ENCODE measurements around the gene MRPS18A. TPM values are rescaled to one million over a fixed set of nuclear protein-coding genes. Genes with fewer than 3 reads are reported as not detected.

MRPS18A gene
- total and polyA plus RNA-seq, 2 of the 8 experiments (the other 6 are each of a cell fraction or from before 2014, with no cell fraction given) = 48.3 to 121 TPM

- DNase-seq (ENCODE audit: low read depth in 1 of 2, low spot score in 2 of 2) = no peak
- Histone ChIP-seq H3K18ac (ENCODE audit: extremely low read depth, low read length) (no peak overlapping the region), H2AFZ (ENCODE audit: low read length) (no peak overlapping the region), H3K4me3 (ENCODE audit: extremely low read depth in 1 of 4, insufficient read depth in 2 of 4, low read depth in 3 of 4, low read length in 4 of 4) (no peak overlapping the region), H3K4me2 (ENCODE audit: insufficient read depth in 1 of 2, low read depth in 2 of 2, low read length in 2 of 2) (no peak overlapping the region), H3K9ac (replicated peaks in 1 of 4; ENCODE audit: extremely low read depth in 1 of 4, low read depth in 3 of 4, low read length in 3 of 4) (no peak overlapping the region), H4K8ac (ENCODE audit: extremely low read depth, insufficient read depth, low read length) (no peak overlapping the region), H3K4ac (replicated peaks; ENCODE audit: insufficient read length, low read depth, low read length) (no peak overlapping the region), H2BK15ac (ENCODE audit: low read length) (no peak overlapping the region), H3K14ac (ENCODE audit: insufficient read length) (no peak overlapping the region), H3K79me2 (ENCODE audit: control insufficient read depth in 1 of 2, insufficient read depth in 2 of 2, low read length in 2 of 2) (no peaks in the 10 kb centered on the region), H2BK5ac (ENCODE audit: low read depth, low read length) (no peak overlapping the region), H2BK120ac (replicated peaks; ENCODE audit: low read depth, low read length) (no peak overlapping the region), H3K23ac (ENCODE audit: insufficient read length) (no peak overlapping the region), H3K23me2 (ENCODE audit: low read depth, low read length) (no peaks in the 10 kb centered on the region), H4K20me1 (replicated peaks in 1 of 2; ENCODE audit: control insufficient read depth in 1 of 2, insufficient read depth in 2 of 2, low read length in 2 of 2) (no peaks in the 10 kb centered on the region), H3K27ac (ENCODE audit: low read depth, low read length) (no peak overlapping the region), H3K27me3 (replicated peaks in 1 of 4; ENCODE audit: control insufficient read depth in 3 of 4, extremely low read depth in 1 of 4, insufficient read depth in 3 of 4, low read length in 3 of 4) (no peaks in the 10 kb centered on the region), H3K79me1 (ENCODE audit: low read depth, low read length) (no peaks in the 10 kb centered on the region), H3K9me3 (ENCODE audit: insufficient read depth in 2 of 2, low read depth in 1 of 2, low read length in 1 of 2) (no peaks in the 10 kb centered on the region), H3K36me3 (ENCODE audit: control insufficient read depth in 2 of 4, insufficient read depth in 4 of 4, low read length in 3 of 4) (no peaks in the 10 kb centered on the region), H3K4me1 (replicated peaks in 1 of 4; ENCODE audit: control insufficient read depth in 3 of 4, insufficient read depth in 4 of 4, low read length in 3 of 4) (peaks cover 0 to 8% (median 0%) of the 10 kb centered on the region in 4 experiments; a peak in 4 of 7 replicates), H2AK5ac (ENCODE audit: low read depth, low read length) (no peak overlapping the region), H3K56ac (replicated peaks; ENCODE audit: insufficient read length, low read depth, low read length) (no peak overlapping the region), H2BK12ac (ENCODE audit: low read depth, low read length) (no peak overlapping the region; the same call in 1 of the 2 replicates), H4K5ac (ENCODE audit: insufficient read length, low read depth, low read length) (no peak overlapping the region), H2BK20ac (ENCODE audit: low read length) (no peak overlapping the region), H4K91ac (replicated peaks; ENCODE audit: insufficient read length, low read length) (no peak overlapping the region)
- POLR2A ChIA-PET (ENCODE audit: partially characterized antibody) = interaction anchor here (2.7 kb wide), 1 partner anchor 47 kb away, joined by 18 read pairs; the partner anchor contains the start of gene VEGFA
- FAIRE-seq = no peak
- TF ChIP-seq RXRA (IDR thresholded peaks at IDR 0.05; ENCODE audit: insufficient read depth, low read depth, low read length) (no peak), SIN3A (conservative IDR thresholded peaks at IDR 0.05 in 1 of 2, IDR thresholded peaks at IDR 0.05 in 1 of 2; ENCODE audit: low read depth in 1 of 2, low read length in 2 of 2) (no peak), RBBP5 (IDR thresholded peaks at IDR 0.05; ENCODE audit: borderline replicate concordance, low read depth, low read length) (no peak), TBP (IDR thresholded peaks at IDR 0.05; ENCODE audit: low read depth, low read length) (no peak), TAF7 (optimal IDR thresholded peaks at IDR 0.05; ENCODE audit: borderline replicate concordance, low read depth, low read length) (no peak), SP2 (IDR thresholded peaks at IDR 0.05; ENCODE audit: low read length) (no peak)
- CTCF ChIA-PET (ENCODE audit: partially characterized antibody) = interaction anchor here (1.0 to 7.4 kb wide), 14 partner anchors 13 to 356 kb away, joined by 4 to 89 read pairs (median 6); partner anchors contain the start of gene VEGFA
- 96% methylated on average over 10 of the region's 10 CpGs; no CpG with 5 or more reads in 1 of the 2 experiments for WGBS, 2 experiments (ENCODE audit: extremely low coverage in 1 of 2, insufficient coverage in 1 of 2, insufficient read length in 1 of 2, insufficient replicate concordance in 2 of 2, low coverage in 1 of 2, low lambda C conversion rate in 2 of 2, missing lambda C conversion rate in 1 of 2)
Observed at GRCh38 chr6:43722920-43723545, 35.4 kb upstream of the MRPS18A start.

All from H1 (cell line).